ENCODE results near the gene ITGB4.
"Not testable (repeated sequence)": the region's sequence is repeated elsewhere in the genome, so short reads cannot be mapped to it uniquely, and the experiment has no call there.

The ITGB4 gene

DNA sequence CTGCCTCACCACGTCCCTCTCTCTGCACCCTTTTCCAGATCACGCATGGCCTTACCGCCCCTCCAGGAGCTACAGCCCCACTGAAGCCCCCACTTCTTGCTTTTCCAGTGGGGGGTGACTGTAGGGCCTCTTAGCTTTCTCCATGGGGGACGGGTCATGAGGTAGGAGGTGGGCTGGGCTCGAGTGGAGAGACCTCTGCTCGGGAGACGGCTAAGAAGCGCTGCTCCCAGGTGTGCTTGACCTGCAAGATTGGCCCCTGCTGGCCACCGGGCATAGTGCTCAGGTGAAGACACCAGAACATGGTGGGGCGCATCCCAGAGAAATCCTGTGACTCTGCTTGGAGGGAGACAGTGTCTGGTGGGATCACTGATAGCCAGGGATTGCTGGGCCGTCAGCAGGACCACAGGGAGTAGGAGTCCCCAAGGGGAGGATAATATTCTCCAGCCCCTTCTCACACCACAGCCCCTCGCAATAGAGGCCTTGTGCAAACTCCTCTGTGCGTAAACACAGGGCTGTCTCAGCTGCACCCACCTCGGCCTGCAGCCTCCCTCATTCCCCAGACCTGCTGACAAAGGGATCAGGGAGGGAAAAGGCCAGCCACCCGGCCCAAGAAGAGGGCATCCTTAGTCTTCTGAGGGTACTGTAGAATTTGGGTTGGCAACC, 52.7 kb downstream of the ITGB4 start:
- no peak for FAIRE-seq

DNA sequence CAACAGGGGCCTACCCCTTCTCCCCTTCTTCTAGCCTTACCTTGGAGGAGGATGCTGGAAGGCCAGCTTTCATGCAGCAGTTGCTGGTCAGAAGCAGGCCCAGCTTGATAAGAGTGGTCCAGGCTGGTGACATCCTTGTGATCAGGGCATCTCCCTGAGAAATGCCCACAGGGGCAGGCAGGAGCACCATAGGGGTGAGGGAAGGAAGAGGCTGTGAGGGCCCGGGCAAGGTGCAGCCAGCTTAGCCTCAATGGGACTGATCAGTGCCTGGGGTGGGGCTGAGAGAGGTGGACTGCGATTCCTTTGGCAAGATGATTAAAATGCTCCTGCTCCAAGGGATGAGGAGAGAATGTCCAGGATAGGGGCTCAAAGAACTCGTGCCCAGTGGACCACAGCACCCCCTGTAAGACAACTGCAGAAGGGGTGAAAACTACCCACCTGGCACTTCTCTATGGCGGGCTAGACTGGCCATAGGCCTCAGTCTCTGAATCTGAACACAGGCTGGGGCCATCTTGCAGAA, 53.3 kb downstream of the ITGB4 start:
- no peak for FAIRE-seq

DNA sequence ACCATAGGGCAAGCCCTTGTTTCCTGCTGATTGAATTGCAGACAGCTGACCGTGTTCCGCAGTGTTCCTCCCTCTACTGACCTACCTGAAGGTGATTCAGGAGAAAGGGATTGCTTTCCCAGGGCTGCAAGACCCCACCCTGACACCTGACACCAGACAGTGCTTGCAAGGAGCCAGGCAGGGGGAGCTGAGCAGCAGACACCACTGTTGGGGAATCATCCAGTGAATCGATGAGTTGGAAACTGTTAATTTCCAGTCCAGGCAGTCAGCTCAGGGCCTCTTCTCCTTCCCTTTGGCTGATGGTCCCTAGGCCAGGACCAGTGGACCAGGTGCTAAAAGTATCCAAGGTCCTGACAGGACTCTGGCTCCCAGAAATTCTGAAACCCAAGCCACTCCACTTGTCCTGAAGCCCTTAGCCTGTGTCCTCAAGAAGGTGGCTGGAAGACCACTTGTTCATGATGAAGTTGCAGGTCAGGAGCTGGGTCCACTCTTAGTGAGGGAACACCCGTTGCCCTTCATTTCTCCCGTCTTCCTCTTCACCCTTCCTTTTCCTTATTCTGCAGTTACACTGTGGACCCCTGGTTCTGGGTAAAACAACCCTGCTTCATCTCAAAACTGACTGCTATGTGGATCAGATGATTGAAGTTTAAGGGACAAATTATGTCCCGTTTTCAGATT, 53.9 kb downstream of the ITGB4 start:
- no peak for FAIRE-seq

DNA sequence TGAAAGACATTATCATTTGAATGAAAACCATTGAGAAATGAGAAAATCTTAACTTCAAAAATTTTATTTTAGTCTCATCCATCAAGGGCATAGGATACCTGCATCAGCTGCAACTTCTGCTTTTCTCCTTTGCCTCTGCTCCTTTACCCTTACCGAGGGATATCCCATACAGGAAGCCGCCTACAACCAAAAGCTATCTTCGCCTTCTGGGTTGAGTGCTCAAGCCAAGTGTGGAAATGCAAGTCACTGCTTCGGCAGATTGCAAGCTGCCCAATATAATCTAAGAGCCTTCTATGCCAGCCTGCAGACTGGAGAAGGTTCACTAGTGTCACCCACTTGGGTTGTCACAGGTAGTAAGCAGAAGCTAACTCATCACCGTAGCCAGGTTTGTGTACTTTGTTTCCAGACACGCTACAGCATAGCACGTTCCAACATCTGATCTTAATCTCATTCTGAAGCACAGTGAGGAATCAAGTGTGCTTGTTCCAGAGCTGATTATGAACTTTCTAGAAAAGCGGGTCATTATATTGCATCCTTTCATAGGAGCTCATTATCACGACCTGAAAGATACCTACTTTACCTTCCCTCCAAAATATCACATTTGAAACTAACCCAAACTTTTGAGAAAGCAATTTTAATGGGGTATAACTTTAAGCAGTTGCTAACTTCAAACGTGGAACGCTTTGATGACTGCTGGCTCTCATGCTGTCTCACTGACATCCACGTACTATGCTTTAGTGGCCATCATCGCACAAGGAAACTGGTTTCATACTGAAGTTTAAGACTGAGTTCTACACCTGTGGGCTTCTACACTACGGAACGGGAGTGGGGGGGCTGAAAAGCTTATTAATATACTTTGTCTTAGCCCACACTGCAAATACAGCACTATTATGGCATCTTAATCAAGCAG, 55.4 kb downstream of the ITGB4 start:
- no peak for FAIRE-seq

DNA sequence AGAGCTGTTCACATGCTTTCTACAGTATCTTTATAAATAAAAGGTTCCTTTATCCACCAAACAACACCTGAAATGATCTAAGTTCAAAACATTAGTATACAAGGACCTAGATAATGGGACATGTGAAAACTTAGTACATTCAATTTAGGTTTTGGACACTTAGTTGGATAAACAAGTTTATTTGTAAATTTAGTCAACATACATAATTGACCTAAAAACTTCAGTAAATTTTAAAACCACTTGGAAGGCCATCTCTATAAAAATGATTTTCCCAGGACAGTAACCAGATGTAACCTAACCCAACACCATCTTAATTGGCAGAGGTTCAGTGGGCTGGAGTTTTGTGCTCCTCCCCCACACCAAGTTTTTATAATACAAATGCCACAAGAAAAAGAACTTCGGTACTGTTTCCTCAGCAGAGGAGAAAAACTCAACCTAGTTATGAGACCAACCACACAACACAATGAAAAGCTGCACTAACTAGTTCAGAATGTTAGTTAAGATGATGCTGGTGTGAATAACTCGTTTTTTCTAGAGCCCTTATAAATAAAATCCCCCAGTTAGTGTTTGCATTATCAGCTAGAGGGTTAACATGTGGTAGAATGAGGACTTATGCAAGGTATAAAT, 56.1 kb downstream of the ITGB4 start:
- no peak for FAIRE-seq

DNA sequence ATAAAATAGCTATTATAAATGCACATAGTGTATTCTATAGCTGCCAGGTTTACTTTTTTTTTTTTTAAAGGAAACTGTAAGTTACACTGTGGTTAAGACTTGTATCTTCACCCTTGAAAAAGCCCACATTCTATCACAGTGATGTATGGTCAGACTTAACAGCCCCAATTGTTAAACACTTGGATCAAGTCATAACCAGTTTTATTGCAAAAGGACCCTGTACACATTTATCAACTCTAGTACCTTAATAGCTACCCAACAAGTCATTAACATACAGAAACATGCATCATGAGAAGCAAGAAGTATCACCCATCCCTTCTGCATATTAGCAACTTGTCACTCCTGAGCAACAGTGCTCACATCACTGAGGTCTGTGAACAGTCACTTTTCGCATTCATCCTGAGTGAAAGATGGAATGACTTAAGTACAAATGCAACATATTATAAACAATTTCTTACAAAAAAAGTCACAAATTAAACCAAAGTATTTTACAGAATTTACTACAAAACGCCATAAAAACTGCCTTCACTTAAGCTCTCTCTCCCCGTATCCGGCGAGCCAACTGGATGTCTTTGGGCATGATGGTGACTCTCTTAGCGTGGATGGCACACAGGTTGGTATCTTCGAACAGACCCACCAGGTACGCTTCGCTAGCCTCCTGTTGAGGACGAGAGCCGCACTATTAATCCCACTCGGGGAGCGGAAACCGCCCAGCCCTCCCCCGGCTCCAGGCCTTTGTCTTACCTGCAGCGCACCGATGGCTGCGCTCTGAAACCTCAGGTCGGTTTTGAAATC, 57.0 kb downstream of the ITGB4 start:
- not testable (repeated sequence) for FAIRE-seq

DNA sequence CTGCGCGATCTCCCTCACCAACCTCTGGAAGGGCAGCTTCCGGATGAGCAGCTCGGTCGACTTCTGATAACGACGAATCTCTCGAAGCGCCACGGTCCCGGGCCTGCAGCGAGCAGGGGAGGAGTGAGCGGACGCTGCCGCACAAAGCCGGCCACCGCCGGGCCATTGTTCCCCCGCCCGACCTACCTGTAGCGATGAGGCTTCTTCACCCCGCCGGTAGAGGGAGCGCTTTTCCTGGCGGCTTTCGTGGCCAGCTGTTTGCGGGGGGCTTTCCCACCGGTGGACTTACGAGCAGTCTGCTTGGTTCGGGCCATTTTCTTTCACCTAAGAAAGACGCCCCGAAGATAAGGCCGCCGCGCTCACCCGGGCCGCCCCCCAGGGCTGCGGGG, 57.6 kb downstream of the ITGB4 start:
- no peak for FAIRE-seq

DNA sequence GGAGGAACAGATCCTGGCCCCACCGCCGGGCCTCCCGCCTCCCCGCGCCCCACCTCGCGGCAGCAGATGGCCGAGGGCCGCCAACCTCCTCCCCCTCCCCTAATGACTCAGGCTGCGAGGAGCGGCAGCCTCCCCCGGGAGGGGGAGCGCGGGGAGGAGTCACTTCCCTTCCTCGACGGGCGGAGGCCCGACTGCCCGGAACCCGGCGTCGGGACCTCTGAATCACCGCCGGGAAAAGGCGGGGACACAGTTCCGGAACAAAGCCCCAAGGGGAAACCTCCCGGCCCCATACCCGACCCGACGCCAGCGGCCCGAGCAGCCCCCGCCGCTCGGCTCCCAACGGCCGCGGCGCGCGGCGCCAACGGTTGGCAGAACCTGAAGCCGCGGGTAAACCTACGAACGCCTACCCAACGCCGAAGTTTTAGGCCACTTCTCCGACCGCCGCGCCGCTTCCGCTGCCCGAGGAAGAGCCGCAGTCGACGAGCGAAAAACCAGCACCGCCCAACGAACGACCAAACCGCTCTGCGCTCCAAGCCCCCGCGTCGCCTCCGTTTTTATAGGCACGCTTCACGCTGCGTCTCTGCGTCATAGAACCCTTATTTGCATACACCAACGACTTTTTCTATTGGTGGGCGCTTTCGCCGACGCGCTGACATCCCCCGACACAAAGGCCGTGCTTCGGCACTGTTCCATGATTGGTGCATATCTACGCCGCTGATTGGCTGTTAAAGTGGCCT, 58.2 kb downstream of the ITGB4 start:
- FAIRE-seq: peak; percentile 97

DNA sequence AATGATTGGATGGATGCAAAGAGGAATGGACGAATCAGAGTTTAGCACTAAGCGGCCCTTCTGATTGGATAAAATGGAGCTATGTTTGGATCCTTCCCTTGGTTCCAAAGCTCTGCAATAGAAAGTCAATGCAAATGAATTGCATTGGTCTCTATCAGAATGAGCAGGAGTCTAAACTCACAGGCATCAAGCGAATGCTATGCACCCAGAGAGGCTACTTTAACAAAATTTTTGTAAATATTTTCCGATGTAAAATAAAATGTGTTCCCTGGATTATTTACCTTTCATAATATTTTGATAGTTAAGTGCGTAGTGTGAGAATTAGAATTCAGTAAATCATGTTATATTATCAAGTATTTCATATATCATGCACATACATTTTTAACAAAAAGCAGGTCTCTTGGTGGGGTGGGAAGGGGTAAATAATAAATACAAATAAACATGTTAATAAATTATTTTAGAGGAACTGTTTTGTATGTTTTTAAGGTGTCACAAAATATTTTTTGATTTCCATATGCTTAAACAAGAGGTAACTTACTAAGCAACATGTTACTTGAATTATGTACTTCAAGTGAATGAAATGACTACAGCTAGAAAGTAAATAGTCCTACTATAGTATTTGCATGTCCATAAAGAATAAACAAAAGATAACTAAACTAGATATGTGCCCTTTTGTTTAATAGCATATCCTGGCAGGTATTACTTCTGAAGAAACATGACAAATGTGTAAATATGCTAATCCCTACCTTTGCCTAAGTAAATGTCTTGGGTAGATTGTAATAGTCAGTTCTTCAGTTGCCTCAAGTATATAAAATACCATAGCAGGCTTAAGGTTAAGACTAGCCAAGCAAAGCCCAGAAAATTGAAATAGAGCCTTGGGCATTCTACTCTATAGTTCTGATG, 59.0 kb downstream of the ITGB4 start:
- FAIRE-seq: no peak

DNA sequence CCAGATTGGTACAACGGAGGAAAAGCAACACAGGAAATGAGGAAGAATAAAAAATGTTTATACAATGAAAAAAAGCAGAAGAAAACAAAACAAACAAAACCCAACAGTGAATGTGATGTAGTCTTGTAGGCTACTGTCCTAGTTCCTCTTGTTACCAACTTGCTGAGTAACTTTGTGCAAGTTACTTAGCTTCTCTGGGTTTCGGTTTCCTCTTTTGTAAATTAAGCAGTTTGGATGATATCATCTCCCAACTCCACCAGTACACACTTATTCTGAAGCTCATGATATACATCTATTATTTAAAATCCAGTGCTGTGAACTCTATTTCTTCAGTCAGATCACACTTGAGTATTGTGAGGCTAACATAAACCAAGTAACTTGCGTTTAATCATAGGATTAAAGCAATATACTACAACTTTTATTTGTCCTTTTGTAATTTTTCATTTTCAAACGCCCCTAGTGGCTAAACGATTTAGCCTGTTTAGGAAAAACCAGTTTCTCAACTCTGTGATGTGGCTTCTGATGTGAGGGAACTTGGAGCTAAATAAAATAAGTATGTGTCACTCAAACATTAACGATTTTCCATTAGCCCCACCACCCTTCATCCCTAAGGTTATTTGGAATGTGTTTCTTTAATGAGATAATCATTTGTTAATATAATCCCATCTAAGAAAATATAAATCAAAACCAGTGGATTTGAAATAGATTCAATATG, 62.0 kb downstream of the ITGB4 start:
- no peak for FAIRE-seq

DNA sequence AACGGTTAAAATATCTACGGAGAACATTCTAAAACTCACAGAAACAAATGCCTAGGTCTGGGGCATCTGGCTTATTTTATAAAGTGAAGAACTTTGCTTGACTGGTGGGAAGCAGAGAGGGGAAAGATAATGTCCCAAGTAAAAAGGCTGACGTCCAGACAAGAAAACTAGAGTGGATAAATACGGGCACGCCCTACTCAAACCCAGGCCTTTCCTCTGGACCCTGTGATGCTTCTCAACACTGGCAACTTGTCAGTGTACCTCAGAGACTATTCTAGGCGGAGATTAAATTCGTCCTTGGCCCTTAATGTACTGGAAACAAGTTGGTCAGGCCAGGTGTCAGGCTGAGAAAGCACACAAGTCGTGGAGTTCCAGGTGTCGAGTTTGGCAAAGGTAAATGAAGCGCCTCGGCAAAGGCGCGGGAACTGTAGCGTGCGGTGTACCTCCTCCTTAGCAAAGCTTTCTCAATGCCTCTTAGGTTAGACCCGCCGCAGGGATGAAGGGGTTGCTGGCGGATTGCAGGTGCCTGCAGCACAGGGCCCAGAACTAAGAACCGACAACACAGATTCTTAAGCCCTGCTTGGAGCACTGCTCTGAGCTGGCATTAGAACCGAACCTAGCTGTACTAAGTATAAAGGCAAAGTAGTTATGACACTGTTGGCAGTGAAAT, 62.7 kb downstream of the ITGB4 start:
- FAIRE-seq: no peak

DNA sequence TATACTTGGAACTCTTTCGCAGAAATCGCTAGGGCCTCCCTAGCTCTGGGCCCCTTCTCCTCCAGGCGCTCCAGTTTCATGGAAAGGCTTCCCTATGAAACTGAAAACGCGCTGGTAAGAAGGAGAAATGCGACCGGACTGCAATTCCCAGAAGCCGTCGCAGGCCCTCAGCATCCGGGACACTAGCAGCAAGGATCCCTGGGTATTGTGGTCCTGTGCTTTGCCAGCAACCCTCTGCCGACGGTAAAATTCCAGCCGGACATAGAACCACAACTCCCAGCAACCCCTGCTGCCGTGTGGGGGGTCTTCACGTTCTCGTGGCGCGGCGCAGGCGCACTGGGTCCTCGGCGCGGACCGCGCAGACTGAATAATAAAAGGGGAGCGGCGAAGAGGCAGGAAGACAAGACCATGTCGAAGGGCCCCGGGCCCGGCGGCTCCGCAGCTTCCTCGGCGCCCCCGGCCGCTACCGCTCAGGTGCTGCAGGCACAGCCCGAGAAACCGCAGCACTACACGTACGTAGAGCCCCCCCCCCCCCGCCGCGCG, 63.3 kb downstream of the ITGB4 start, which contains the start of gene UNK:
Gene UNK (plus strand): TSS at position 334 of the 543 bp plus-strand sequence. CDS start 75 bp downstream, at position 409.
- FAIRE-seq: peak; percentile 52

DNA sequence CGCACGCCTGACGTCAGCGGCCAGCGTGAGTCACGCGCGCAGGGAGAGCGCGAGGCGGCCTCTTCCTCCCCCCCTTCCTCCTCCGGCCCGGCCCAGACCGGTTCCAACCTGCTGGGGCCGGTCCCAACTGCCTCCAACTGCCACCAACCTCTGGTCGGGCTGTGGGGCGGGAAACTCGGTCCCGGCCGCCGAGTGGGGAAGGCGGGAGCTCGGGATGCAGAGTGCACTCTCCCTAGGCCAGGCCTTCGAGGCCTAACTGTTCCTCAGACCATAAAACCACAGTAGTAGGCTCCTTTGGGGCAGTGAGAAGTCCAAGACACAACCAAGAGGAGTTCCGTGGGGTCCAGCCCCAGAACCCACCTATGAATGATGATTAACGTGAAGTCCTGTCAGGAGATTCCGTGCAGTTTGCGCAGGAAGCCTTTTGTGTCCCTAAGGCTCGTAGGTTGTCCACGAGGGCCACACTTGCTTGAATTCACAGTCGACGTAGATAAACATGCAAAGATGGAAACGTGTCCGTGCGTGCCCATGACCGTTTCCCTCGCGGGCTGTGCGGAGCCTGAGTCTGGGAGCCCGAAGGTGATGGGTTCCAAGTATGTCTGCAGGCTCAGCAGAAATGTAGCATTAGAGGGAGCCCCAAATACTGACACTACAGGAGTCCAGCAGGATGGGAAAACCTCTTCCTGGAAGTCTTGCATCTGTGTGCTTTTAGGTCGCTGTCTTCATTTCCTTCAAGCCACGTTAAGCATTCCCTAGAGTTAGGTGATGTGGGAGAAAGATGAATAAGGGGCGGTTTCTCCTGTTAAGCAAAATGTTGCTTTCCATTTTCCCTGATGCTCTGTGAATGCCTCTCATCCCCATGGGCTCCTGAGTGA, 64.0 kb downstream of the ITGB4 start:
- no peak for FAIRE-seq

DNA sequence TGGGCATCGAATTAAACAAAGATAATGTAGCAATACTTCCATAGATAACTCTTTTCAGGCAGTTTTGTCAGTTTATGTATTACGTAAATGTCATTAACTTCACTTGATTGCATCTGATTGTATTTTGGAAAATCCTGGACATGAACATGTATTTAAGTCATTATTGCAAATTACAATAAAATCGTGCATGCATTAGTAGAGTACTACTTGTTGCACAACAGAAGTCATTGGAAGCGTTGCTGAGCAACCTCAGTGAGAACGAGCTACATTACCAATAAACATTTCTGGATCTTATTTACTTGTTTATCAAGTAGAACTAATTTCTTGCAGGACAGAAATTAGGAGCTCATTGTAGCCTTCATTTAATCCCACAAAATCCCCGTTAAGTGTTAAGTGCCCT, 70.0 kb downstream of the ITGB4 start:
- FAIRE-seq: no peak

DNA sequence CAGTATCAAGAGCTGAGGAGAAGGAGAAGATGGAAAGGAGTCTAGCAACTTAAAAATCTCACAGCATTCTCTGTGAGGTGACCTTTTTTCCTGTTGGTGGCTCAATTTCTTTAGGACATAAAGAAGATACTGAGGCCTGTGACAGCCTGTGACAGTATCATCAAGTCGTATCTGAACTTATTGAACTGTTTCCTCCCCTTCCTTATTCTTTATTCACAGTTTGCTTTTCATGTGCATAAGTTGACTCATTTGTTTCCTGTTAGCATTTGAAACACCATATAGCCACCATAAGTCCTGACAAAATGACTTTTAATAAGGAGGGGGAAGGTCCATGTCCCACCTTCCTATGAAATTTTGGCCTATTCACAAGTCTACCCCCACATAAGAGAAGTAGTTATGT, 72.2 kb downstream of the ITGB4 start:
- FAIRE-seq: no peak

DNA sequence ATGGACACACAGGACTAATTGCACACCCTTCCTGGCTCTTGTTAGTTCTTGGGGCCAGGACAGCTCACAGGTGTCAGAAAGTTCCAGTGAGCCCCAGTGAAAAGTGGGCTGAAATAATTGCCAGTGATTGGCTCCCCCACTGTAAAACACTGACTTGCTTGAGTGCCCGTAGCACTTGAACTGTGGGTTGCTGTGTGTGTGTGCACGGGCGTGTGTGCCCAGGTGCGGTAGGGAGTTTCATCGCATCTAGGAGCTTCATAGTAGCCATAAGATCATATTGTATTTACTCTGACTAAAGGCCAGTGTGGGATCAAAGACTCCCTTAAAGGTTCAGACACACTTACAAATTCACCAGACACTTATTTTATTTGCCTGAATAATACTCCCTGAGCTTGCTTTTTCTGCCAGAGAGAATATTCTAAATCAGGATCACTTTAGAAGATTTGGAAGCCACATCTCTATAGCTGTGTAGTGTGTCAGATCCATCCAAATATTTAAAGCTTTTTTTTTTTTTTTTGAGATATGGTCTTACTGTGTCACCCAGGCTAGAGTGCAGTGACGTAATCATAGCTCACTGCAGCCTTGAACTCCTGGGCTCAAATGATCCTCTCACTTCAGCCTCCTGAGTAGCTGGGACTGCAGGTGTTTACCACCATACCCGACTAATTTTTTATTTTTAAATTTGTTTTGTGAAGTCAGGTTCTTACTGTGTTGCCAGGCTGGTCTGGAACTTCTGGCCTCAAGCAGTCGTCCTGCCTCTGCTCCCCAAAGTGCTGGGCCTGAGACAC, 74.8 kb downstream of the ITGB4 start:
- FAIRE-seq: no peak

DNA sequence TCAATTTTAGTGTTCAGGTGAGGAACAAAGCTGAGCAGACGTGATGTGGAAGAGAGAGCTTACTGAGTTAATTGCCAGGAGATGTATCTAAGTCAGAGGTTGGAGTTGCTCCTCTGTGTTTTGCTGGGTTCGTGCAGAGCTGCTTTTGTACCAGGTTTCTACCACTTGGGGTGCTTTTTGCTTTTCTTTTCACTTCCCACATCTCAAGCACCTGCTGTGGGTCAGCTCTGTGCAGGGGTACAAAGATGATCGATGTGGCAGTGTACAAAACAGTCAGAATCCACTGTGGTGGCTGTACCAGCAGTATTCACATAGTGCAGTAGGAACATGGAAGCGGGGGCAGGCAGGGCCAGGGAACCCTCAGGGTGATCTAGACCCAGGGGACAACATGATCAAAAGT, 78.1 kb downstream of the ITGB4 start:
- FAIRE-seq: no peak

Measured in TTC549 (cell line).